ENCODE data around the gene NFATC3.

- TF ChIP-seq CTCF (IDR thresholded peaks at IDR 0.05; ENCODE audit: low read length) (peak; percentile 95), EZH2 (IDR thresholded peaks at IDR 0.05; ENCODE audit: borderline replicate concordance, low read length) (no peak)
Measured at GRCh38 chr16:68229431-68230175, 144.4 kb downstream of the NFATC3 start.
